ENCODE results near the gene MAGI2. TPM values are rescaled to one million over a fixed set of nuclear protein-coding genes. Genes with fewer than 3 reads are reported as not detected.

Gene MAGI2
- total and polyA plus RNA-seq, 2 experiments from 2014 or later, result 10.4 to 26.4 TPM

DNA sequence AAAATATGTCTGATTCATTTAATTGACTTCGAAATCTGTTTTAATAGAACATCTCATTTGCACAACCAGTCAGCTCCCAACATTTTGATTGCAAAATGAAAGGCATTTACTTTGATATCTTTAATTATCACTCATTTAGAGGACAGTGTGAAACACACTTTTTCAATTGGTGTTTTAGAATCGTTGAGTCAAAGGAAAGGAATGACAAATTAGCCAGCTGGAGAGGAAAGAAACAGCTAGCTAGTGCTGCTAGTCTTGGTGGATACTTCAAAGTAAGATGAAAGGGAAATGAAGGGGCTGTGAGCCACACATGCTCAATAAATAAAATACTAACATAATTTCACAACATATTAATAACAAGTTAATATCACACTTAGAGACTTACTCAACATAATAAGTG is 1084.7 kb downstream of the MAGI2 start:
- H3K4me3 ChIP-seq, result no peak overlapping the region

DNA sequence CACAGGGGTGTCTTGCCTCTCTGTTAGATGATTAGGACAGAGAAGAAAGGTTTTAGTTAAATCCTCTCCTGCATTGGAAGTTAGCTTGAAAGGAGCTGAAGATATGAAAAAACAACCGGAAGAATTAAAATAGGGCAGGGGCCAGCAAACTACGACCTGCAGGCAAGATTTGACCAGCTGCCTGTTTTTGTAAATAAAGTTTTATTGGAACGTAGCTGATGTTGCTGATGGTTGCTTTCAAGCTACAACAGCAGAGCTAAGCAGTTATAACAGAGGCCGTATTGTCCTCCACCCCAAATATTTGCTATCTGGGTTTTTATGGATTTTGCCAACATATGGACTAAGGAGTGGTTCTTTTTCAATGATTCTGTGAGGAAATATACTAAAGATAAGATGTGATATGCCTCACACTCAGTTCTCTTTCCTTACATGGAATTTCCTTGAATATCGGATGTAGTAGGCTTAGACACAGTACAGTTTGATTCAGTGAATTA is 1086.1 kb downstream of the MAGI2 start:
- H3K4me2 ChIP-seq, result no peak overlapping the region
- H3K27me3 ChIP-seq (ENCODE audit: insufficient read depth), result no peaks in the 10 kb centered on the region
- Mint-ChIP-seq H3K4me1 (no peaks in the 10 kb centered on the region), H3K27ac (no peak overlapping the region), H3K36me3 (ENCODE audit: low read depth) (no peaks in the 10 kb centered on the region), H3K4me3 (no peak overlapping the region), H3K27me3 (ENCODE audit: insufficient read depth, low read depth, poor library complexity) (no peaks in the 10 kb centered on the region), H3K9me3 (no peaks in the 10 kb centered on the region)
- H3K4me1 ChIP-seq (ENCODE audit: insufficient read depth), result no peaks in the 10 kb centered on the region
- H2AFZ ChIP-seq, result no peak overlapping the region
- no peak for DNase-seq (ENCODE audit: low spot score)
- no peaks in the 10 kb centered on the region for H3K79me2 ChIP-seq (replicated peaks; ENCODE audit: insufficient read depth)
- H3F3A ChIP-seq (replicated peaks; ENCODE audit: low read depth), result no peaks in the 10 kb centered on the region
- no peak overlapping the region for H3K27ac ChIP-seq (ENCODE audit: low read depth)
- no peaks in the 10 kb centered on the region for H4K20me1 ChIP-seq (replicated peaks; ENCODE audit: insufficient read depth)
- H3K36me3 ChIP-seq (ENCODE audit: insufficient read depth), result no peaks in the 10 kb centered on the region
- H3K9me2 ChIP-seq (ENCODE audit: insufficient read depth), result no peaks in the 10 kb centered on the region
- ATAC-seq, result no peak
- H3K4me3 ChIP-seq, result no peak overlapping the region
- TF ChIP-seq ZNF114 (CRISPR knock-in tag; IDR thresholded peaks at IDR 0.05), result no peak
- TF ChIP-seq, protein P1, sequence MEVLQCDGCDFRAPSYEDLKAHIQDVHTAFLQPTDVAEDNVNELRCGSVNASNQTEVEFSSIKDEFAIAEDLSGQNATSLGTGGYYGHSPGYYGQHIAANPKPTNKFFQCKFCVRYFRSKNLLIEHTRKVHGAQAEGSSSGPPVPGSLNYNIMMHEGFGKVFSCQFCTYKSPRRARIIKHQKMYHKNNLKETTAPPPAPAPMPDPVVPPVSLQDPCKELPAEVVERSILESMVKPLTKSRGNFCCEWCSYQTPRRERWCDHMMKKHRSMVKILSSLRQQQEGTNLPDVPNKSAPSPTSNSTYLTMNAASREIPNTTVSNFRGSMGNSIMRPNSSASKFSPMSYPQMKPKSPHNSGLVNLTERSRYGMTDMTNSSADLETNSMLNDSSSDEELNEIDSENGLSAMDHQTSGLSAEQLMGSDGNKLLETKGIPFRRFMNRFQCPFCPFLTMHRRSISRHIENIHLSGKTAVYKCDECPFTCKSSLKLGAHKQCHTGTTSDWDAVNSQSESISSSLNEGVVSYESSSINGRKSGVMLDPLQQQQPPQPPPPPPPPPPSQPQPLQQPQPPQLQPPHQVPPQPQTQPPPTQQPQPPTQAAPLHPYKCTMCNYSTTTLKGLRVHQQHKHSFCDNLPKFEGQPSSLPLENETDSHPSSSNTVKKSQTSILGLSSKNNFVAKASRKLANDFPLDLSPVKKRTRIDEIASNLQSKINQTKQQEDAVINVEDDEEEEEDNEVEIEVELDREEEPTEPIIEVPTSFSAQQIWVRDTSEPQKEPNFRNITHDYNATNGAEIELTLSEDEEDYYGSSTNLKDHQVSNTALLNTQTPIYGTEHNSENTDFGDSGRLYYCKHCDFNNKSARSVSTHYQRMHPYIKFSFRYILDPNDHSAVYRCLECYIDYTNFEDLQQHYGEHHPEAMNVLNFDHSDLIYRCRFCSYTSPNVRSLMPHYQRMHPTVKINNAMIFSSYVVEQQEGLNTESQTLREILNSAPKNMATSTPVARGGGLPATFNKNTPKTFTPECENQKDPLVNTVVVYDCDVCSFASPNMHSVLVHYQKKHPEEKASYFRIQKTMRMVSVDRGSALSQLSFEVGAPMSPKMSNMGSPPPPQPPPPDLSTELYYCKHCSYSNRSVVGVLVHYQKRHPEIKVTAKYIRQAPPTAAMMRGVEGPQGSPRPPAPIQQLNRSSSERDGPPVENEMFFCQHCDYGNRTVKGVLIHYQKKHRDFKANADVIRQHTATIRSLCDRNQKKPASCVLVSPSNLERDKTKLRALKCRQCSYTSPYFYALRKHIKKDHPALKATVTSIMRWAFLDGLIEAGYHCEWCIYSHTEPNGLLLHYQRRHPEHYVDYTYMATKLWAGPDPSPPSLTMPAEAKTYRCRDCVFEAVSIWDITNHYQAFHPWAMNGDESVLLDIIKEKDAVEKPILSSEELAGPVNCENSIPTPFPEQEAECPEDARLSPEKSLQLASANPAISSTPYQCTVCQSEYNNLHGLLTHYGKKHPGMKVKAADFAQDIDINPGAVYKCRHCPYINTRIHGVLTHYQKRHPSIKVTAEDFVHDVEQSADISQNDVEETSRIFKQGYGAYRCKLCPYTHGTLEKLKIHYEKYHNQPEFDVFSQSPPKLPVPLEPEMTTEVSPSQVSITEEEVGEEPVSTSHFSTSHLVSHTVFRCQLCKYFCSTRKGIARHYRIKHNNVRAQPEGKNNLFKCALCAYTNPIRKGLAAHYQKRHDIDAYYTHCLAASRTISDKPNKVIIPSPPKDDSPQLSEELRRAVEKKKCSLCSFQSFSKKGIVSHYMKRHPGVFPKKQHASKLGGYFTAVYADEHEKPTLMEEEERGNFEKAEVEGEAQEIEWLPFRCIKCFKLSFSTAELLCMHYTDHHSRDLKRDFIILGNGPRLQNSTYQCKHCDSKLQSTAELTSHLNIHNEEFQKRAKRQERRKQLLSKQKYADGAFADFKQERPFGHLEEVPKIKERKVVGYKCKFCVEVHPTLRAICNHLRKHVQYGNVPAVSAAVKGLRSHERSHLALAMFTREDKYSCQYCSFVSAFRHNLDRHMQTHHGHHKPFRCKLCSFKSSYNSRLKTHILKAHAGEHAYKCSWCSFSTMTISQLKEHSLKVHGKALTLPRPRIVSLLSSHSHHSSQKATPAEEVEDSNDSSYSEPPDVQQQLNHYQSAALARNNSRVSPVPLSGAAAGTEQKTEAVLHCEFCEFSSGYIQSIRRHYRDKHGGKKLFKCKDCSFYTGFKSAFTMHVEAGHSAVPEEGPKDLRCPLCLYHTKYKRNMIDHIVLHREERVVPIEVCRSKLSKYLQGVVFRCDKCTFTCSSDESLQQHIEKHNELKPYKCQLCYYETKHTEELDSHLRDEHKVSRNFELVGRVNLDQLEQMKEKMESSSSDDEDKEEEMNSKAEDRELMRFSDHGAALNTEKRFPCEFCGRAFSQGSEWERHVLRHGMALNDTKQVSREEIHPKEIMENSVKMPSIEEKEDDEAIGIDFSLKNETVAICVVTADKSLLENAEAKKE (CRISPR knock-in tag; IDR thresholded peaks at IDR 0.05), result no peak
- TF ChIP-seq CREB1 (CRISPR knock-in tag; IDR thresholded peaks at IDR 0.05; ENCODE audit: low read depth), result no peak
- TF ChIP-seq, protein P2, sequence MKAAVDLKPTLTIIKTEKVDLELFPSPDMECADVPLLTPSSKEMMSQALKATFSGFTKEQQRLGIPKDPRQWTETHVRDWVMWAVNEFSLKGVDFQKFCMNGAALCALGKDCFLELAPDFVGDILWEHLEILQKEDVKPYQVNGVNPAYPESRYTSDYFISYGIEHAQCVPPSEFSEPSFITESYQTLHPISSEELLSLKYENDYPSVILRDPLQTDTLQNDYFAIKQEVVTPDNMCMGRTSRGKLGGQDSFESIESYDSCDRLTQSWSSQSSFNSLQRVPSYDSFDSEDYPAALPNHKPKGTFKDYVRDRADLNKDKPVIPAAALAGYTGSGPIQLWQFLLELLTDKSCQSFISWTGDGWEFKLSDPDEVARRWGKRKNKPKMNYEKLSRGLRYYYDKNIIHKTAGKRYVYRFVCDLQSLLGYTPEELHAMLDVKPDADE (IDR thresholded peaks at IDR 0.05), result no peak
- no peak for TF ChIP-seq EZH2phosphoT487 (IDR thresholded peaks at IDR 0.05; ENCODE audit: unreplicated experiment)
- no peak for TF ChIP-seq STAT1 (IDR thresholded peaks at IDR 0.05; ENCODE audit: unreplicated experiment)
- no peak for TF ChIP-seq NANOG (IDR thresholded peaks at IDR 0.05; ENCODE audit: borderline replicate concordance)
- no peak for TF ChIP-seq JUNB (IDR thresholded peaks at IDR 0.05; ENCODE audit: unreplicated experiment)

More for the DNA sequence above, 1084.7 kb downstream of the MAGI2 start:
- Histone ChIP-seq H4K20me1 (replicated peaks; ENCODE audit: insufficient read depth) (no peaks in the 10 kb centered on the region), H3K27ac (ENCODE audit: low read depth) (no peak overlapping the region), H3K9me2 (ENCODE audit: insufficient read depth) (no peaks in the 10 kb centered on the region), H3K27me3 (ENCODE audit: insufficient read depth) (no peaks in the 10 kb centered on the region), H3K79me2 (replicated peaks; ENCODE audit: insufficient read depth) (no peaks in the 10 kb centered on the region), H2AFZ (no peak overlapping the region), H3K4me2 (no peak overlapping the region), H3K36me3 (ENCODE audit: insufficient read depth) (no peaks in the 10 kb centered on the region), H3F3A (replicated peaks; ENCODE audit: low read depth) (no peaks in the 10 kb centered on the region), H3K4me1 (ENCODE audit: insufficient read depth) (no peaks in the 10 kb centered on the region)
- Mint-ChIP-seq H3K27me3 (ENCODE audit: insufficient read depth, low read depth, poor library complexity) (no peaks in the 10 kb centered on the region), H3K36me3 (ENCODE audit: low read depth) (no peaks in the 10 kb centered on the region), H3K4me3 (no peak overlapping the region), H3K27ac (no peak overlapping the region), H3K4me1 (no peaks in the 10 kb centered on the region), H3K9me3 (no peaks in the 10 kb centered on the region)
- no peak for DNase-seq (ENCODE audit: low spot score)
- TF ChIP-seq CREB1 (CRISPR knock-in tag; IDR thresholded peaks at IDR 0.05; ENCODE audit: low read depth) (no peak), ZNF114 (CRISPR knock-in tag; IDR thresholded peaks at IDR 0.05) (no peak), EZH2phosphoT487 (IDR thresholded peaks at IDR 0.05; ENCODE audit: unreplicated experiment) (no peak), EZH2 (IDR thresholded peaks at IDR 0.05; ENCODE audit: low read depth, unreplicated experiment) (no peak)
- TF ChIP-seq, protein P3, sequence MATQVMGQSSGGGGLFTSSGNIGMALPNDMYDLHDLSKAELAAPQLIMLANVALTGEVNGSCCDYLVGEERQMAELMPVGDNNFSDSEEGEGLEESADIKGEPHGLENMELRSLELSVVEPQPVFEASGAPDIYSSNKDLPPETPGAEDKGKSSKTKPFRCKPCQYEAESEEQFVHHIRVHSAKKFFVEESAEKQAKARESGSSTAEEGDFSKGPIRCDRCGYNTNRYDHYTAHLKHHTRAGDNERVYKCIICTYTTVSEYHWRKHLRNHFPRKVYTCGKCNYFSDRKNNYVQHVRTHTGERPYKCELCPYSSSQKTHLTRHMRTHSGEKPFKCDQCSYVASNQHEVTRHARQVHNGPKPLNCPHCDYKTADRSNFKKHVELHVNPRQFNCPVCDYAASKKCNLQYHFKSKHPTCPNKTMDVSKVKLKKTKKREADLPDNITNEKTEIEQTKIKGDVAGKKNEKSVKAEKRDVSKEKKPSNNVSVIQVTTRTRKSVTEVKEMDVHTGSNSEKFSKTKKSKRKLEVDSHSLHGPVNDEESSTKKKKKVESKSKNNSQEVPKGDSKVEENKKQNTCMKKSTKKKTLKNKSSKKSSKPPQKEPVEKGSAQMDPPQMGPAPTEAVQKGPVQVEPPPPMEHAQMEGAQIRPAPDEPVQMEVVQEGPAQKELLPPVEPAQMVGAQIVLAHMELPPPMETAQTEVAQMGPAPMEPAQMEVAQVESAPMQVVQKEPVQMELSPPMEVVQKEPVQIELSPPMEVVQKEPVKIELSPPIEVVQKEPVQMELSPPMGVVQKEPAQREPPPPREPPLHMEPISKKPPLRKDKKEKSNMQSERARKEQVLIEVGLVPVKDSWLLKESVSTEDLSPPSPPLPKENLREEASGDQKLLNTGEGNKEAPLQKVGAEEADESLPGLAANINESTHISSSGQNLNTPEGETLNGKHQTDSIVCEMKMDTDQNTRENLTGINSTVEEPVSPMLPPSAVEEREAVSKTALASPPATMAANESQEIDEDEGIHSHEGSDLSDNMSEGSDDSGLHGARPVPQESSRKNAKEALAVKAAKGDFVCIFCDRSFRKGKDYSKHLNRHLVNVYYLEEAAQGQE (IDR thresholded peaks at IDR 0.05; ENCODE audit: unreplicated experiment), result no peak
- ATAC-seq, result no peak
